H1 (cell line): Measurements from ENCODE around the gene RERE. TPM values are rescaled to one million over a fixed set of nuclear protein-coding genes. Genes with fewer than 3 reads are reported as not detected.

Source experiments
- CEBPB ChIP-seq: IDR thresholded peaks from 2 replicates; pipeline ENCODE4 v1.6.1; 2012; ENCODE audit warnings: low read depth, low read length
- GTF2F1 ChIP-seq: IDR thresholded peaks from 2 replicates; pipeline ENCODE4 v1.6.1; 2012; ENCODE audit warnings: low read depth, low read length, improper control_type of control experiment, borderline replicate concordance
- KDM5A ChIP-seq: fragments of 200-600 bp; IDR thresholded peaks from 2 replicates; pipeline ENCODE4 v1.7.1; 2012; ENCODE audit warnings: mild to moderate bottlenecking, low read length, inconsistent platforms, mixed read lengths
- polyA plus RNA-seq, 7 experiments: library from polyadenylated mRNA; depleted of rRNA in 3 of 7; stranded (reverse) in 5 of 7; unstranded in 2 of 7; fragments of >200 nt in 5 of 7; fragments of 200-250 nt in 2 of 7; gene quantifications; 1 replicate in 5 of 7; 2 replicates in 1 of 7; 4 replicates in 1 of 7; pipeline versions ENCODE4 v1.2.1 to v1.2.3, GENCODE V29; 2011 to 2013; ENCODE audit warnings: missing spikeins in 2 of 7, mixed read lengths in 2 of 7
- total RNA-seq: library from RNA; stranded (reverse); fragmentation: NEBNext Ultra II Directional; extraction: Animal tissue kit (Norgen Biotek cat#: 25700); gene quantifications from 2 replicates; pipeline ENCODE4 v1.2.1, GENCODE V29; 2021

Gene RERE
- total and polyA plus RNA-seq, 2 of the 8 experiments (the other 6 are each of a cell fraction or from before 2014, with no cell fraction given), result 15.3 to 142 TPM

GRCh38 chr1:8643542-8644536 lies 173.6 kb downstream of the RERE start (continued):
- TF ChIP-seq KDM5A (no peak), CEBPB (no peak), GTF2F1 (no peak)
